Kidney (tissue), 14 donors: ENCODE data around the gene TOGARAM1. TPM values are rescaled to one million over a fixed set of nuclear protein-coding genes. Genes with fewer than 3 reads are reported as not detected.
A peak's percentile ranks its signal among the peaks of the same experiment; 100 is the strongest.
"Not testable (repeated sequence)": the region's sequence is repeated elsewhere in the genome, so short reads cannot be mapped to it uniquely, and the experiment has no call there.

ENCODE experiments used
- DNase-seq, 5 donors: peaks; one replicate each; pipeline ENCODE4 v3.0.0-alpha.2; 2013 to 2020
- FAIRE-seq: peaks from 2 replicates; lab custom pipeline; 2012; peaks lifted over from hg19 to GRCh38; lab: Jason Lieb, UNC
- H3K27ac ChIP-seq, 2 donors: one replicate each; pipeline ENCODE4 v1.7.0; 2013; ENCODE audit warnings: low read depth in 2 of 2, low read length in 2 of 2, inconsistent platforms in 1 of 2
- H3K27me3 ChIP-seq: one replicate; pipeline ENCODE4 v1.7.1; 2013; ENCODE audit warnings: low read length, inconsistent platforms; ENCODE audit not compliant: control insufficient read depth, insufficient read depth
- H3K36me3 ChIP-seq, 3 donors: one replicate each; pipeline versions ENCODE4 v1.7.0 to v1.7.1; 2013; ENCODE audit warnings: low read length in 3 of 3, control low read depth in 1 of 3, inconsistent platforms in 1 of 3; ENCODE audit not compliant: insufficient read depth in 3 of 3, control insufficient read depth in 2 of 3
- H3K4me1 ChIP-seq, 3 donors: one replicate each; pipeline versions ENCODE4 v1.7.0 to v1.7.1; 2013; ENCODE audit warnings: low read length in 3 of 3, inconsistent platforms in 1 of 3, low read depth in 1 of 3; ENCODE audit not compliant: control insufficient read depth in 2 of 3, insufficient read depth in 2 of 3
- H3K4me3 ChIP-seq, 3 donors: one replicate each; pipeline versions ENCODE4 v1.7.0 to v1.8.1; 2013; ENCODE audit warnings: low read length in 3 of 3, control low read depth in 1 of 3, inconsistent platforms in 1 of 3
- H3K9ac ChIP-seq, 3 donors: one replicate each; pipeline versions ENCODE4 v1.7.0 to v1.7.1; 2013; ENCODE audit warnings: low read length in 3 of 3, control low read depth in 1 of 3, inconsistent platforms in 1 of 3
- H3K9me3 ChIP-seq, 3 donors: one replicate each; pipeline versions ENCODE4 v1.7.0 to v1.7.1; 2013; ENCODE audit warnings: low read length in 3 of 3, control low read depth in 1 of 3, inconsistent platforms in 1 of 3; ENCODE audit not compliant: control insufficient read depth in 2 of 3, insufficient read depth in 1 of 3
- CTCF ChIP-seq: IDR thresholded peaks from 3 replicates; pipeline ENCODE4 v1.5.1; 2012; ENCODE audit warnings: mild to moderate bottlenecking, moderate library complexity, borderline replicate concordance; ENCODE audit not compliant: insufficient read depth; ENCODE audit errors: extremely low read depth
- intact Hi-C: fragments of 100-400 bp; cut with DNase I; formaldehyde crosslinking; loops from one replicate; pipeline ENCODE4 v1.11.1; 2022
- polyA plus RNA-seq: library from polyadenylated mRNA; stranded (reverse); fragments of 350-450 nt; fragmentation: Illumina TruSeq; extraction: RNeasy Lipid Tissue Mini Kit (QIAGEN cat#74804); gene quantifications from one replicate; pipeline ENCODE4 v1.2.3, GENCODE V29; 2014; ENCODE audit warnings: low read depth, low replicate concordance; ENCODE audit not compliant: insufficient read depth
- total RNA-seq: library from RNA; stranded (reverse); fragmentation: NEBNext Ultra II Directional; extraction: Animal tissue kit (Norgen Biotek cat#: 25700); gene quantifications from one replicate; pipeline ENCODE4 v1.2.1, GENCODE V29; 2021
- donor health status: control.
- donor health status: control.
- donor health status: control.
- donor health status: control.
- donor health status: control.
- donor health status: DM: yes; HTN: yes; CAD: no.
- donor health status: Normal renal cell carcinoma (clear cell type).

Gene TOGARAM1
- total and polyA plus RNA-seq, 2 donors from 2014 or later, result 9.5 to 25.6 TPM

- no peak overlapping the region for H3K27ac ChIP-seq
- intact Hi-C loops, result no loop called here
- TF ChIP-seq CTCF, result no peak
- peaks cover 0 to 3% (median 0%) of the 10 kb centered on the region in 3 donors for H3K36me3 ChIP-seq
- no peak overlapping the region for H3K9ac ChIP-seq
- no peaks in the 10 kb centered on the region for H3K9me3 ChIP-seq
- DNase-seq (no peak), FAIRE-seq (no peak)
- H3K4me3 ChIP-seq, result no peak overlapping the region
- H3K27me3 ChIP-seq, result no peaks in the 10 kb centered on the region
- peaks cover 0 to 2% (median 0%) of the 10 kb centered on the region in 3 donors for H3K4me1 ChIP-seq
Measured at GRCh38 chr14:45078323-45078722, 116.3 kb downstream of the TOGARAM1 start.

- intact Hi-C loops, H3K4me1 ChIP-seq, H3K9me3 ChIP-seq, H3K27ac ChIP-seq, H3K9ac ChIP-seq, H3K36me3 ChIP-seq, DNase-seq, H3K4me3 ChIP-seq, H3K27me3 ChIP-seq, FAIRE-seq: not testable (repeated sequence)
Measured at GRCh38 chr14:45080416-45080968, 118.5 kb downstream of the TOGARAM1 start.

GRCh38 chr14:45081096-45081495 is 119.1 kb downstream of the TOGARAM1 start:
- H3K27me3 ChIP-seq, H3K36me3 ChIP-seq, H3K4me3 ChIP-seq, intact Hi-C loops, FAIRE-seq, H3K27ac ChIP-seq, DNase-seq, H3K9ac ChIP-seq, H3K9me3 ChIP-seq: not testable (repeated sequence)
- H3K4me1 ChIP-seq, result peaks cover 0 to 10% (median 6%) of the 10 kb centered on the region in 3 donors

GRCh38 chr14:45082420-45082819 is 120.4 kb downstream of the TOGARAM1 start:
- no peak for TF ChIP-seq CTCF
- H3K27me3 ChIP-seq, result no peaks in the 10 kb centered on the region
- no peak for FAIRE-seq
- H3K9ac ChIP-seq, result no peak overlapping the region
- DNase-seq, result no peak
- peak overlapping the region in 2 of 3 donors; percentile 28 to 97 for H3K4me3 ChIP-seq
- no peaks in the 10 kb centered on the region for H3K36me3 ChIP-seq
- H3K9me3 ChIP-seq, result no peaks in the 10 kb centered on the region
- H3K4me1 ChIP-seq, result peaks cover 0 to 15% (median 6%) of the 10 kb centered on the region in 3 donors
- intact Hi-C loops, result no loop called here
- no peak overlapping the region for H3K27ac ChIP-seq
